NCI-H526 (cell line): Measurements from ENCODE around the gene CCDC106.

Experiments used
- DNase-seq, 2 experiments: peaks; one replicate each; lab custom pipeline; 2025; lab: John Stamatoyannopoulos, UW

The CCDC106 gene

GRCh38 chr19:55647732-55648584, at the start of gene CCDC106:
TSS of gene CCDC106 (plus strand) at chr19:55648212. CDS start at chr19:55649047, 835 bp downstream.
- peak; percentile 51 to 93 for DNase-seq

DNA sequence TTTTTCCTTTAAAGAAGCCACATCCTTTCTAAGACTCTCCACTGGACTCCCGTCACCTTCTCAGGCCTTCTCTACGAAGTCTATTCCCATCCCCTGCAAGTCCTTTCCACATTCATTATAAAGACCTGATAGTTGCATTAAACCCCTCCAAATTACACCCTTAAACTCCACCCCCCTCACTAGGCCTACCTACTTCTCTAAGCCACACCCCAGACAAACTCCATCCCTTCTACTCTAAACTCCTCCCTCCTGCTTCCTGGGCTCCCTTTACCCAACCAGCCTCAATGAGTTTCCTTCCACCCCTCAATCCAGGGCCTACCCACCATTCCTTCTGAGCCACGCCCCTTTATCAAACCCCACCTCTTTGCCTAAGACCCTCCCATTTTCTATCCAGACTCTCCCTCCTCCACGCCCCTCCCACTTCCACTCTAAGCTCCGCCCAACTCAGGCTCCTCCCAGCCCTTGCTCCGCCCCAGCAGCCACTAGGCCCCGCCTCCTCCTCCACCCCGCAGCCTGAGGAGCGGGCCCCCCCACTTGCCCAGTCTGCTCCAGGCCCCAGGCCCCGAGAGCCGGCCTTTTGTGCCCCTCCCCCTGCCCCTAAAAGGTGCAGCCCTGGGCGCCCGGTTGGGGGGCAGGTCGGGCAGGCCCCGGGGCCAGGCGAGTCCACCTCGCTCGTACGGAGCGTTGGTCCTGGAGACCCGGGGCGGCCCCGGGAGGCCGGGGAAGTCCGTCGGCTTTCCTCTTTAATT, 49.1 kb upstream of the CCDC106 start:
- DNase-seq, result peak; percentile 94 to 97

DNA sequence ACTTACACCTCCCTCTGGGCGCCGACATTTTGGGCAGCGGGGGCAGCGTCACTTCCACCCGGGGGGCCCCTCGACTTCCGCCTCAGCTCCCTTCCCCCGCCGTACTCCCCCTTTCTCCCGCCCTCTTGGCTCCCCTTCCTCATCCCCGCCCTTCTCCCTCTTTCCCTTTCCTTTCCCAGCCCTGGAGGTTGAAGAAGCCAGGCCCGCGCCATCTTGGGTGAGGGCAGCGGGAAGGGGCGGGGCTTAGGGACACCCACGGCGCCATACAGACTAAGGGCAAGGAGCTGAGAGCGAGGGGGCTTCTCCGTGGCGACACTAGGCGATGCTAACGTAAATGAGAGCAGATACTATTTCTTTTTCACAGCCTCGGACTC, 48.6 kb upstream of the CCDC106 start, which contains the start of gene FIZ1:
TSS of gene FIZ1 (minus strand) at position 50 of the 374 bp plus-strand sequence. CDS start 1,652 bp downstream, outside the sequence.
- DNase-seq, result peak; percentile 99

DNA sequence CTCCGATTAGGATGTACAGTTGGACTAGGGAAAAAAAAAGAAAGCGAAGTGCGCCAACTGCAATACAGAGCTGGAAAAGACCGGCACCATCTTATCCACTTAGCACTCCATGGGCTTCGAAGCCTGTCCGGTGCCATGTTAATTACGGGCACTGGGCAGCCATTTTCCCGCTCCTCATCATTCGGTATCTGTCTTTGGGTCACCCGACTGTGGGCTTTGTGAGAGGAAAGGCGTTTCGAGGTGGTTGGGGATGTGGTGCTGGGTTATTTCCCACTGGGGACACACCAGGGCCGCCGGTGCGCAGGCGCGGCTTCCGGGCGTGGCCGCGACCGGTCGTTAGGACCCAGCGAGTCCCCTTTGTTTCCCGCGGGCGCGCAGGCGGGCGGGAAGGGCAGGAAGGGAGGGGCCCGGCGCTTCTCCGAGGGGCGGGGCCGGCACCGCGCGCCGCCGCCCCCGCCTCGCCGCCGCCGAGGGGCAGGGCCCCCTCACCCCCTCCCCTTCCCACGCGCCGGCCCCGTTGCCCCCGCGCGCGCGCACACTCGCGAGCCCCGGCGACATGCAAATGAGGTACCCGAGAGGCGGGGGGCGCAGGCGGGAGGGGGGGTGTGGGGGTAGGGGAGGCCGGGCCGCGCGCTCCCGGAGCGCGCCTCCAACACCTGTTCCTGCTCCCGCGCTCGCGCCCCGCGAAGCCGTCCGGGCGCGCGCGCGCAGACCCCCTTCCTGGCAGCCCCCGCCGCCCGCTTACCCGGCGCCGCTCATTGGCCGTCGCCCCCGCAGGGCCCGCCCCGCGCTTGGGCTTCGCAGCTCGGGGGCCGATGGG, 48.0 kb upstream of the CCDC106 start, which contains the start of gene ZNF524:
TSS of gene ZNF524 (plus strand) at position 447 of the 820 bp plus-strand sequence. CDS start 1,825 bp downstream, outside the sequence.
- peak; percentile 96 to 99 for DNase-seq

- DNase-seq, result no peak
Measured at GRCh38 chr19:55600662-55601028, 47.4 kb upstream of the CCDC106 start.

GRCh38 chr19:55601084-55601483, 46.9 kb upstream of the CCDC106 start:
- DNase-seq, result no peak

- DNase-seq, result no peak
Measured at GRCh38 chr19:55602104-55603001, 45.7 kb upstream of the CCDC106 start.

- no peak for DNase-seq
Measured at GRCh38 chr19:55603115-55603514, 44.9 kb upstream of the CCDC106 start.

GRCh38 chr19:55603581-55604292, 44.3 kb upstream of the CCDC106 start:
- peak in 1 of 2 experiments; percentile 24 for DNase-seq

DNA sequence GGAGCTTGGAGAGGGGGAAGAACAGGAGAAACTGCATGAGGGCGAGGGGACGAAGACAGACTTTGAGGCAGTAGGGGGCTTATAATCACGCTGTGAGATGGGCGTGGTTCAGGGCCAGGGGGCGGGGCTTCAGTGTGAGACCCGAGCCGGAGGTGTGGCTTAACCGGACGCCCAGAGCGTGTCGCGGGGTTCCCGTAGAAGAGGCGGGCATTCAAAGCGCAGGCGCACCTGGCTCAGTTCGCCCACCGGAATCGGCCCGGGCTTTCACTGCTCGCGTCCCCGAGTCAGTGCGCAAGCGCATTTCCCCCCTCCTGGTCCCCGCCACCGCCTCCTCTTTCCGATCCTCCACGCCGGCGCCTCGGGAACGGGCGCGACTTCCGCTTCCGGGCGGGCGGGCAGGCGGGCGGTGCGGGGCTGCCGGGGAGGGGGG, 42.8 kb upstream of the CCDC106 start:
- peak; percentile 96 to 100 for DNase-seq

DNA sequence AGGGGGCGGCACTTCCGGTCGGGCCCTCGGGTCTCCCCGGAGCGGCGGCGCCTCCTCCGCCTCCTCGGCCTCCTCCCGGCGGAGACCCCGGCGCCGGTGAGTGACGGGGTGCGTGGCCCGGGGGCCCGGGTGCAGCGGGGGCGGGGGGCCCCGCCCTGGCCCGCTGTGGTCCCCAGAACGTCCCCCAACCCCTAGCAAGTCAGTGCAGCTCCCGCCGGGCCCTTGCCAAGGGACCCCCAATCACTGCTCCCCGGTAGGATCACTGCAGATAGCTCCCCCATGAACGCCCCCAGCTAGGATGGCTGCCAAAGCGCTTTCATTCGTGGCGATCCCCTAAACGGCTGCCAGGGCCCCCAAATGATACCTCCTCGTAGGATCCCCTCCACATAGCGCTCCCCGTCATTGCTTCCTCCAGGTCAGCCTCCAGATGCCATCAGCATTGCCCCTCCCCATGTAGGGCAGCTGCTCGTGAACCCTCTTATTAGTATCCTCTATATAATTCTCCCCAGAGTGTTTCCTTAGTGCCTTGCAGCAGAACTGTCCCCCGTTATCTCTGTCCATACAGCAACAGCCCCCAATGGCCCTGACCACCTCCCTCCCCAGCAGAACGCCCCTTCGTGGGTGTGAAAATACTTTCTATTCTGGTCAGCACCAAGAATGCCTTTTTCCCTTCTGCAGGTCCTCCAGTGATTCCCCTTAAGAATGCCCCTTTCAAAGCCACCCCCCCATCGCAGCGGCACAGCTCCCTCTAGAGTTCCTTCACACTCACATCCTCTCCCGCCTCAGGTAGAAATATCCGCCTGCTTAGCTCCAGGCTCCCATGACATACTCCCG, 42.2 kb upstream of the CCDC106 start, which contains the start of gene ZNF865:
TSS of gene ZNF865 (plus strand) at position 11 of the 834 bp plus-strand sequence. CDS start 7,972 bp downstream, outside the sequence.
- DNase-seq, result peak; percentile 79 to 91

- DNase-seq, result no peak
Measured at GRCh38 chr19:55606471-55606787, 41.6 kb upstream of the CCDC106 start.

GRCh38 chr19:55606817-55607216, 41.2 kb upstream of the CCDC106 start:
- DNase-seq, result no peak

DNA sequence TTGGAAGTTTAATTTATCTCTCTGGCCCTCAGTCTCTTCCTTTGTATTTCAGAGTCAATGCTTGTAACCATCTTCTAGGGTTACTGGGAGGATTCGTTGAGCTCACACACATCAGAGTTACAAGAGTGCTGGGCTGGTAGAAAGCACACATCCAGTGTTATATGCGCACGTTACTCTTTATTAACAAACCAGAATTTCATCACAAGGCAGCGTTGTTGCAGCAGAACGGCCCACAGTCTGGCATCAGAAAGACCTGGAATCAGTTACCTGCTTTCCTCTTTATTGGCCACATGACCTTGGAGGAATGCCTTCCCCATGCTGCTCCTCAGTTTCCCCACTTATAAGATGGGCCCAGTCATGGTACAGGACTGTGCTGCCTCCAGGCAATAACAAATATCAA, 38.7 kb upstream of the CCDC106 start:
- DNase-seq, result no peak

GRCh38 chr19:55611300-55611982, 36.6 kb upstream of the CCDC106 start:
- DNase-seq, result no peak

GRCh38 chr19:55611983-55612645, 35.9 kb upstream of the CCDC106 start:
- DNase-seq, result no peak

GRCh38 chr19:55613396-55613795, 34.6 kb upstream of the CCDC106 start:
- DNase-seq, result no peak
